Skin epidermis (tissue), 12 donors: Measurements from ENCODE around the gene MYO1E.
"Not testable (repeated sequence)": the region's sequence is repeated elsewhere in the genome, so short reads cannot be mapped to it uniquely, and the experiment has no call there.

Experiments
- H3K27ac ChIP-seq, 21 experiments: fragments of 200-600 bp; sonication (generic) in 11 of 21; one replicate each; pipeline ENCODE4 v1.5.0; 2020; ENCODE audit warnings: mild to moderate bottlenecking in 3 of 21, inconsistent platforms in 2 of 21, moderate library complexity in 2 of 21
- H3K4me3 ChIP-seq, 7 experiments: fragments of 200-600 bp; sonication (generic) in 2 of 7; one replicate each; pipeline ENCODE4 v1.5.0; 2020; ENCODE audit warnings: inconsistent platforms in 2 of 7, mild to moderate bottlenecking in 2 of 7, moderate library complexity in 1 of 7

MYO1E gene

GRCh38 chr15:59354417-59355031 is 18.1 kb downstream of the MYO1E start:
- Histone ChIP-seq H3K4me3 (no peak overlapping the region), H3K27ac (peak overlapping the region in 3 of 21 experiments; percentile 25 to 66 (median 41))

GRCh38 chr15:59353994-59354416 is 18.7 kb downstream of the MYO1E start:
- Histone ChIP-seq H3K4me3 (no peak overlapping the region), H3K27ac (peak overlapping the region in 3 of 21 experiments; percentile 25 to 66 (median 41))

GRCh38 chr15:59352683-59353082 is 20.0 kb downstream of the MYO1E start:
- peak overlapping the region in 2 of 21 experiments; percentile 9 to 52 for H3K27ac ChIP-seq
- no peak overlapping the region for H3K4me3 ChIP-seq

- no peak overlapping the region for H3K4me3 ChIP-seq
These were observed 20.5 kb downstream of the MYO1E start for GRCh38 chr15:59352189-59352588.

GRCh38 chr15:59350421-59350732 is 22.3 kb downstream of the MYO1E start:
- H3K4me3 ChIP-seq: no peak overlapping the region
- H3K27ac ChIP-seq: peak overlapping the region in 17 of 21 experiments; percentile 20 to 79 (median 63)

More at GRCh38 chr15:59352189-59352588, 20.5 kb downstream of the MYO1E start:
- peak overlapping the region in 3 of 21 experiments; percentile 22 to 69 (median 52) for H3K27ac ChIP-seq

GRCh38 chr15:59349680-59350420 is 22.8 kb downstream of the MYO1E start:
- H3K27ac ChIP-seq: peak overlapping the region in 18 of 21 experiments; percentile 28 to 79 (median 62)
- no peak overlapping the region for H3K4me3 ChIP-seq

GRCh38 chr15:59347915-59348314 is 24.8 kb downstream of the MYO1E start:
- H3K27ac ChIP-seq: no peak overlapping the region
- H3K4me3 ChIP-seq: no peak overlapping the region

GRCh38 chr15:59346951-59347350 is 25.7 kb downstream of the MYO1E start:
- Histone ChIP-seq H3K27ac (no peak overlapping the region), H3K4me3 (no peak overlapping the region)

- Histone ChIP-seq H3K27ac (no peak overlapping the region), H3K4me3 (no peak overlapping the region)
These were observed 27.3 kb downstream of the MYO1E start for GRCh38 chr15:59345326-59345725.

GRCh38 chr15:59344311-59344710 is 28.4 kb downstream of the MYO1E start:
- Histone ChIP-seq H3K4me3 (no peak overlapping the region), H3K27ac (no peak overlapping the region)

- peak overlapping the region in 1 of 21 experiments; percentile 13 for H3K27ac ChIP-seq
These were observed 32.3 kb downstream of the MYO1E start for GRCh38 chr15:59340325-59340724.

GRCh38 chr15:59339252-59339672 is 33.4 kb downstream of the MYO1E start:
- H3K4me3 ChIP-seq: no peak overlapping the region

More at GRCh38 chr15:59340325-59340724, 32.3 kb downstream of the MYO1E start:
- no peak overlapping the region for H3K4me3 ChIP-seq

GRCh38 chr15:59338414-59338813 is 34.3 kb downstream of the MYO1E start:
- no peak overlapping the region for H3K4me3 ChIP-seq
- no peak overlapping the region for H3K27ac ChIP-seq

More at GRCh38 chr15:59339252-59339672, 33.4 kb downstream of the MYO1E start:
- peak overlapping the region in 5 of 21 experiments; percentile 11 to 64 (median 50) for H3K27ac ChIP-seq

GRCh38 chr15:59336725-59337124 is 35.9 kb downstream of the MYO1E start:
- H3K27ac ChIP-seq, H3K4me3 ChIP-seq: not testable (repeated sequence)

GRCh38 chr15:59335207-59335786 is 37.4 kb downstream of the MYO1E start:
- H3K27ac ChIP-seq: peak overlapping the region in 1 of 21 experiments; percentile 23

GRCh38 chr15:59334076-59334415 is 38.6 kb downstream of the MYO1E start:
- Histone ChIP-seq H3K4me3 (no peak overlapping the region), H3K27ac (no peak overlapping the region)

More at GRCh38 chr15:59335207-59335786, 37.4 kb downstream of the MYO1E start:
- H3K4me3 ChIP-seq: no peak overlapping the region

GRCh38 chr15:59333401-59334075 is 39.1 kb downstream of the MYO1E start:
- Histone ChIP-seq H3K4me3 (no peak overlapping the region), H3K27ac (no peak overlapping the region)

GRCh38 chr15:59332009-59332408 is 40.7 kb downstream of the MYO1E start:
- H3K27ac ChIP-seq: no peak overlapping the region
- no peak overlapping the region for H3K4me3 ChIP-seq

- H3K27ac ChIP-seq: peak overlapping the region in 5 of 21 experiments; percentile 16 to 61 (median 44)
- H3K4me3 ChIP-seq: no peak overlapping the region
These were observed 42.0 kb downstream of the MYO1E start for GRCh38 chr15:59330649-59331048.
